ENCODE results near the gene DNAJC16.

DNAJC16 gene

GRCh38 chr1:15541231-15541792 lies 14.7 kb downstream of the DNAJC16 start:
- no peak for DNase-seq

GRCh38 chr1:15542388-15543250 lies 16.0 kb downstream of the DNAJC16 start:
- no peak for DNase-seq

DNA sequence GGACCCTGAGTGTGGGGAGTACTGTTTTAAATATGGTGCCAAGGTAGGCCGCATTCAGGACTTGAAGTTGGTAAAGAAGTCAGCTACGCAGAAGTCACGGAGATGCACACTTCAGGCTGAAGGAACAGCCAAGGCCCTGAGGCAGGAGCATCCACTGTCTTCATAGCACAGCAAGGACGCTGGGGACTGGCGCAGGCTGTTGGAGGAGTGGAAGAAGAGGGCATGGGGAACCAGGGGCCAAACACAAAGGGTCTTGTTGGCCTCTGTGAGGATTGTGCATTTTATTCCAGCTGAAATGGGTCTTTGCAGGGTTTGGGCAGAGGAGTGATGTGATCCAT lies 16.6 kb downstream of the DNAJC16 start:
- no peak for DNase-seq

- no peak for DNase-seq
Observed at GRCh38 chr1:15543589-15544568, 17.2 kb downstream of the DNAJC16 start.

- DNase-seq = no peak
Observed at GRCh38 chr1:15546641-15547040, 20.0 kb downstream of the DNAJC16 start.

DNA sequence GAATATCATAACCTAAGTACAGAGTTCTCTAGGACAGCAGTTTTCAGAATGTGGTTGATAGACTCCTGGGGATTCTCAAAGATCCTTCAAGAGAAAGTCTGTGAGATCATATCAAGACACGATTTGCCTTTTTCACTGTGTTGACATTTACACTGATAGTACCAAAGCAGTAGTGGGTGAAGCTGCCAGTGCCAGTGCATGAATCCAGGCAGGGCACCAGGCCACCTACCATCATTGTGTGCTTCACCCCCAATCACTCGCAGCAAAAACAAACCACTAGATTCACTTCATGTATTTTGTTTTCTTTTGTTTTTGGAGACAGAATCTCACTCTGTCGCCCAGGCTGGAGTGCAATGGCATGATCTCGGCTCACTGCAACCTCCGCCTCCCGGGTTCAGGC lies 23.9 kb downstream of the DNAJC16 start:
- no peak for DNase-seq

- no peak for DNase-seq
Observed at GRCh38 chr1:15557008-15557407, 30.4 kb downstream of the DNAJC16 start.

DNA sequence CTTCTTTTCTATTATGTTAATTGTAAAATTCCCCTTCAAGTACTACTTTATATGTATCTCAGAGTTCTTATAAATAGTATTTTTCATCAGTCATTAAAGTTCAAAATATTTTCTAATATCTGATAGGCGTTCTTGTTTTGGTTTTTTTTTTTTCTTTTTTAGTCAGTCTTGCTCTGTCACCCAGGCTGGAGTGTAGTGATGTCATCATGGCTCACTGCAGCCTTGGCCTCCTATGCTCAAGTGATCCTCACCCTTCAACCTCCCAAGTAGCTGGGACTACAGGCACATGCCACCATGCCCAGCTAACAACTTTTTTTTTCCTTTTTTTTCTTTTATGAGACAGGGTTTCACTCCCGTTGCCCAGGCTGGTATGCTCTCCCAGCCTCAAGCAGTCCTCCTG lies 30.9 kb downstream of the DNAJC16 start:
- no peak for DNase-seq

- DNase-seq = no peak
Observed at GRCh38 chr1:15558516-15558915, 31.9 kb downstream of the DNAJC16 start.

GRCh38 chr1:15559189-15559810 lies 32.7 kb downstream of the DNAJC16 start:
- no peak for DNase-seq

GRCh38 chr1:15568387-15569073 lies 41.9 kb downstream of the DNAJC16 start:
- no peak for DNase-seq

- no peak for DNase-seq
Observed at GRCh38 chr1:15570861-15571260, 44.2 kb downstream of the DNAJC16 start.

GRCh38 chr1:15571266-15571665 lies 44.6 kb downstream of the DNAJC16 start:
- DNase-seq = no peak

GRCh38 chr1:15573477-15573876 lies 46.8 kb downstream of the DNAJC16 start:
- DNase-seq = no peak

GRCh38 chr1:15574741-15575140 lies 48.1 kb downstream of the DNAJC16 start:
- DNase-seq = no peak

DNA sequence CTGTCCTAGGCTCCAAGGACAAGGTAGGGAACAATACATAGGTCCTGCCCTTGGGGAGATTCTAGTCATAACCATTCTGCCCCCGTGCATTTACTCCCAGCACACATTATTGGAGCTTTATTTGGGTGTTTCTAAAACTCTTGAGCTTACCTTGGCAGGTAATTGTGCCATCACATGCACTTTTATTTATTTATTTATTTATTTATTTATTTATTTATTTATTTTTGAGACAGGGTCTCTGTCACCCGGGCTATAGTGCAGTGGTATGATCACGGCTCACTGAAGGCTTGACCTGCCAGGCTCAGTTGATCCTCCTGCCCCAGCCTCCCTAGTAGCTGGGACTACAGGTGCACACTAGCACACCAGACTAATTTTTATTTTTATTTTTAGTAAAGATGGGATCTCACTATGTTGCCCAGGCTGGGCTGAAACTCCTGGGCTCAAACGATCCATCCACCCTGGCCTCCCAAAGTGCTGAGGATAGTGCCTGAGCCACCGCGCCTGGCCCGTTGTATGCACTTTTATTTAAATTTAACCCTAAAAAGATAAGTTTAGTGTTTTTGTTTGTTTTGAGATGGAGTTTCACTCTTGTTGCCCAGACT lies 49.0 kb downstream of the DNAJC16 start:
- DNase-seq = no peak

DNA sequence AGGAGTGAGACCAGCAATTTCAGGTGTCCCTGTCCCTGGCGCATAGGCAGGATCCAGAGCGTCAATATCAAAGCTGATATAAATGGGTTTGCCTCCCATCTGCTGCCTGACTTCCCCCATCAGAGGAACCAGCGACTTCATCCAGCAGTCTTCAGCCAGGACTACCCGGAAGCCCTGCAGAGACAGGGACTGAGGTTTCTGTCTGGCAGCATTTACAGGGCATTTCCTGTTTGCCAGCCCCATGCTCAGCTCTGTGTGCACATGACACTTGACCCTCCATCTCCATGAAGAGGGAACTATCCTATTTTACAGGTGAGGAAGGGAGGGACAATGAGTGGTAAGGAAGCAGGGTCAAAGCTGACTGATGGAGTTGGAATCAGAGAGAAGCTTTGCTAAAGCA lies 51.0 kb downstream of the DNAJC16 start:
- DNase-seq = no peak

GRCh38 chr1:15578921-15579682 lies 52.5 kb downstream of the DNAJC16 start:
- DNase-seq = no peak

DNA sequence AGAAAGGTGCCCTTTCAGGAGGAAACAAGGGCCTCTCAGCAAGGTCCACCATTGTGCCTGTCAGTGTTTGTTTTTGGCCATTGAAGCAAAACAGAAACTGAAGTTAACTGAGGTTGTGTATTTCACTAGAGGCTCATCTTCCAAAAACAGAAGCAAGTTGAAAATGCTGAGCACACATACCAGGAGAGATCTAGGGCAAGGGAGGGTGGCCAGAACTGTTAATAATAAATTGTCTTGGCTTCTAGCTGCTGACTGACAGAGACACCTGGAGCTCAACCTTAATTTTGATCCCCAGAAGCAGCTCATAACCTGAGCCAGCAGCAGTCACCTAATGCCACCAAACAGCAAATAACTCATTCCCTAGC lies 53.0 kb downstream of the DNAJC16 start:
- no peak for DNase-seq

DNA sequence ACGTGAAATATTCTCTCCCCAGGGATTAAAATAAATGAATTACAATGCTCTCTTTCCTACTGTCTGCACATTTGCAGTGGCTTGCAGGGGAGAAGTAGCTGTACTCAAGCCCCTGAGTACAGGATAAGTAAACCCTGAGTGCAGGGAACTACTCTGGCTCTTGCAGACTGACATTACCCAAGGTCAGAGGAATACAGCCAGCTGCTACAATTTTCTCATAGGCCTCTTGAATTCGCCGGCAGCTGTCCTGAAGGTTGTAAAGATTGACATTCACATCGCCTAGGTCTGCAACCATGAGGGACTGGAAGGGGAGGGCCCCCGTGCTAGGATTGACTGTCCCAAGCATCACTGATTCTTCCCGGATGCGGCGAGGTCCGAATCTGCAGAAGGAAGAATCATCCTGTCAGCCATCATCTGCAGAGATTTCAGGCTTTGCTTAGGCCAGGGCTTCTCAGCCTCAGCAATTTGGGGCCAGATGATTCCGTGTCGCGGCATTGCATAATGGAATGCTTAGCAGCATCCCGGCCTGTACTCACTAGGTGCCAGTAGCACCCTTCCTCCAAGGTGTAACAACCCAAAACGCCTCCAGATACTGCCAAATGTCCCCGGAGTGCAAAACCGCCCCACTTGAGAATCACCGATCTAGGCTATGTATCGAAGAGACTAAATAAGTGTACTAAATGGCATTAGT lies 56.5 kb downstream of the DNAJC16 start:
- DNase-seq = no peak

All from DMS 273 treated with DMSO at 0.1 percent for 48 hours (cell line).